ENCODE data around the gene MT1E. TPM values are rescaled to one million over a fixed set of nuclear protein-coding genes. Genes with fewer than 3 reads are reported as not detected.
"Not testable (repeated sequence)": the region's sequence is repeated elsewhere in the genome, so short reads cannot be mapped to it uniquely, and the experiment has no call there.

Gene MT1E
- 1,000 to 10,000 TPM in 2 of 3 donors, 100 to 1,000 TPM in 1; 256 to 2,506 (median 1,432) TPM for polyA plus RNA-seq

GRCh38 chr16:56625140-56625942, at the start of gene MT1E:
Gene MT1E, plus strand, starts transcription at chr16:56625781. Its CDS starts 71 bp downstream, at chr16:56625852.
- 1 to 2% (median 2%) methylated on average over 60 to 62 of the region's 62 CpGs for WGBS, 3 donors
- H3K27ac ChIP-seq (ENCODE audit: low read depth, low read length) = peak within 1 kb of the TSS; percentile 87

- WGBS, 3 donors = 32 to 37% (median 33%) methylated on average over 8 of the region's 8 CpGs
- no peak overlapping the region for H3K27ac ChIP-seq (ENCODE audit: low read depth, low read length)
Observed at GRCh38 chr16:56576585-56577299, 48.8 kb upstream of the MT1E start.

- no peak overlapping the region for H3K27ac ChIP-seq (ENCODE audit: low read depth, low read length)
- 68 to 76% (median 75%) methylated on average over 4 of the region's 4 CpGs for WGBS, 3 donors
Observed at GRCh38 chr16:56577300-56577625, 48.3 kb upstream of the MT1E start.

GRCh38 chr16:56580391-56581048, 45.1 kb upstream of the MT1E start:
- 81 to 84% (median 82%) methylated on average over 6 of the region's 6 CpGs for WGBS, 3 donors
- H3K27ac ChIP-seq (ENCODE audit: low read depth, low read length) = no peak overlapping the region

- 91 to 97% (median 93%) methylated on average over 2 of the region's 2 CpGs for WGBS, 3 donors
- H3K27ac ChIP-seq (ENCODE audit: low read depth, low read length) = not testable (repeated sequence)
Observed at GRCh38 chr16:56582911-56583310, 42.7 kb upstream of the MT1E start.

- no peak overlapping the region for H3K27ac ChIP-seq (ENCODE audit: low read depth, low read length)
- WGBS, 3 donors = 57 to 74% (median 63%) methylated on average over 11 of the region's 11 CpGs
Observed at GRCh38 chr16:56583351-56584168, 42.0 kb upstream of the MT1E start.

- H3K27ac ChIP-seq (ENCODE audit: low read depth, low read length) = no peak overlapping the region
- WGBS, 3 donors = 84 to 91% (median 86%) methylated on average over 11 of the region's 11 CpGs
Observed at GRCh38 chr16:56584276-56584675, 41.3 kb upstream of the MT1E start.

- no peak overlapping the region for H3K27ac ChIP-seq (ENCODE audit: low read depth, low read length)
Observed at GRCh38 chr16:56588781-56589140, 36.8 kb upstream of the MT1E start.

GRCh38 chr16:56589141-56590039, 36.2 kb upstream of the MT1E start, which contains the start of gene MT3:
Gene MT3, plus strand, starts transcription at chr16:56589528. Its CDS starts 63 bp downstream, at chr16:56589591.
- H3K27ac ChIP-seq (ENCODE audit: low read depth, low read length) = no peak within 1 kb of the TSS
- 4 to 7% (median 7%) methylated on average over 65 to 87 of the region's 87 CpGs for whole genome bisulfite sequencing, 3 donors

More at GRCh38 chr16:56588781-56589140, 36.8 kb upstream of the MT1E start:
- 33 to 38% (median 36%) methylated on average over 9 of the region's 9 CpGs for WGBS, 3 donors

- H3K27ac ChIP-seq (ENCODE audit: low read depth, low read length) = no peak overlapping the region
- 51 to 54% (median 51%) methylated on average over 4 of the region's 4 CpGs for WGBS, 3 donors
Observed at GRCh38 chr16:56591377-56592060, 34.1 kb upstream of the MT1E start.

- H3K27ac ChIP-seq (ENCODE audit: low read depth, low read length) = no peak overlapping the region
- 93 to 96% (median 95%) methylated on average over 6 of the region's 6 CpGs for WGBS, 3 donors
Observed at GRCh38 chr16:56593573-56594291, 31.8 kb upstream of the MT1E start.

GRCh38 chr16:56594292-56594619, 31.3 kb upstream of the MT1E start:
- no peak overlapping the region for H3K27ac ChIP-seq (ENCODE audit: low read depth, low read length)
- WGBS, 3 donors = 84 to 97% (median 95%) methylated on average over 5 of the region's 5 CpGs

- no peak overlapping the region for H3K27ac ChIP-seq (ENCODE audit: low read depth, low read length)
- WGBS, 3 donors = 29 to 34% (median 29%) methylated on average over 8 of the region's 8 CpGs
Observed at GRCh38 chr16:56600398-56600999, 25.1 kb upstream of the MT1E start.

- no peak overlapping the region for H3K27ac ChIP-seq (ENCODE audit: low read depth, low read length)
- 63 to 77% (median 74%) methylated on average over 9 of the region's 9 CpGs for WGBS, 3 donors
Observed at GRCh38 chr16:56601325-56601724, 24.3 kb upstream of the MT1E start.

- 37 to 47% (median 46%) methylated on average over 4 of the region's 4 CpGs for WGBS, 3 donors
- no peak overlapping the region for H3K27ac ChIP-seq (ENCODE audit: low read depth, low read length)
Observed at GRCh38 chr16:56603589-56603988, 22.0 kb upstream of the MT1E start.

GRCh38 chr16:56604966-56605365, 20.6 kb upstream of the MT1E start:
- WGBS, 3 donors = 91 to 93% (median 91%) methylated on average over 4 of the region's 4 CpGs
- no peak overlapping the region for H3K27ac ChIP-seq (ENCODE audit: low read depth, low read length)
